GM12873 (cell line): Measurements from ENCODE around the gene TAOK1.

Experiments
- TF ChIP-seq, protein P1 (sequence below): IDR thresholded peaks from 2 replicates; pipeline ENCODE4 v1.5.1; 2012; ENCODE audit warnings: low read depth, mild to moderate bottlenecking, moderate library complexity, low read length, control low read depth; ENCODE audit not compliant: insufficient read depth; ENCODE audit errors: missing control alignments

TAOK1 gene

DNA sequence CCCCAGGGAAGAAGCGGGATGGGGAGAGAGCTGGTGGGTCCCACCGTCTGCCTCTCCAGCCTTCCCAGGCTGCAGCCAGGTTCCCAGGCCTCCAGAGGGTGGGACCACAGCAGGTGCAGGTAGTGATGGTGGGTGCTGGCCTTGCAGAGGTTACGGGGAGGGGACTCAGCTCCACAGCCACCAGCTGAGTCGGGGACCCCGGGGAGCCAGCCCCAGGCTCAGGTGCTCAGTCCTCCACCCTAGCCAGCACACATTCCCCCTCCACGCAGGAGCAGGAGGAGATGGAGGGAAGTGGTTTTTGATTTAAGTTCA, 183.4 kb downstream of the TAOK1 start:
- TF ChIP-seq, protein P1, sequence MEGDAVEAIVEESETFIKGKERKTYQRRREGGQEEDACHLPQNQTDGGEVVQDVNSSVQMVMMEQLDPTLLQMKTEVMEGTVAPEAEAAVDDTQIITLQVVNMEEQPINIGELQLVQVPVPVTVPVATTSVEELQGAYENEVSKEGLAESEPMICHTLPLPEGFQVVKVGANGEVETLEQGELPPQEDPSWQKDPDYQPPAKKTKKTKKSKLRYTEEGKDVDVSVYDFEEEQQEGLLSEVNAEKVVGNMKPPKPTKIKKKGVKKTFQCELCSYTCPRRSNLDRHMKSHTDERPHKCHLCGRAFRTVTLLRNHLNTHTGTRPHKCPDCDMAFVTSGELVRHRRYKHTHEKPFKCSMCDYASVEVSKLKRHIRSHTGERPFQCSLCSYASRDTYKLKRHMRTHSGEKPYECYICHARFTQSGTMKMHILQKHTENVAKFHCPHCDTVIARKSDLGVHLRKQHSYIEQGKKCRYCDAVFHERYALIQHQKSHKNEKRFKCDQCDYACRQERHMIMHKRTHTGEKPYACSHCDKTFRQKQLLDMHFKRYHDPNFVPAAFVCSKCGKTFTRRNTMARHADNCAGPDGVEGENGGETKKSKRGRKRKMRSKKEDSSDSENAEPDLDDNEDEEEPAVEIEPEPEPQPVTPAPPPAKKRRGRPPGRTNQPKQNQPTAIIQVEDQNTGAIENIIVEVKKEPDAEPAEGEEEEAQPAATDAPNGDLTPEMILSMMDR = no peak

DNA sequence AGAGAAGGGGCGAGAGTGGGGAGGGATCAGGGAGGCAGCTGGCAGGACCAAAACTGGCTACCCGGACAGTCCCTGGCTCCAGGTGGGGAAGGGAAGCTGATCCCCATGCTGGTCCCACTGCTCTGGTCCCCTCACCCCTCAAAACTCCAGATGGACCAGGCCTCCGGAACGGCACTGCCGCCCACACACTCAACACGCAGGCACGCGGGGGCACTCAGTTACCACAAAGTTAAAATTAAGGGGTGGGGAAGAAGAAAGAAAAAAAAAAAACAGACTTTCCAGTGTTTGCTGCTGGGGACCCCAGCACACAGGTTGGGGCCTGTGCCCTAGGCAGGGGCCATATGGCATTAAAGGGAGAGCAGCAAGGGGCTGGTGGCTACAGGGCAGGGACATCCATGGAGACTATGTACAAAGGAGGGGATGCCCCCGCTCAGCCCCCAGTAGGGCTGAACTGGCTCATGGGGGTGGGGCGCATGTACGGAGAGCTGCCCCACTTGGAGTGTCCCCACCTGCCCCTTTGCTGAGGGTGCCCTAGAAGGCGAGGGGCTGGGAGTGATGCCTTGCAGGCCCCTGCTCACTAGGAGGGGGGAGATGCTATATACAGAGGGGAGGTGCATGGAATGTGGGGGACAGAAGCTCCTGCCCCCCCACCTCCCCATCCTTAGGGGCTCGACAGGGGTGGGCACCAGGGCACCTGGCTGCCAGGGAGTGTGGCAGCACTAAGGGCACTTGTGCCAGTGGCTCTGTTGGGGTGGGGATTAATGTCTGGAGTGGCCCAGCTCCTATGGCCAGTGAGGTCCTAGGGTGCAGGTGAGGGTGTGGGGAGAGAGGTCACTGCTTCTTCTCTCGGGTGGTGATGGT, 183.9 kb downstream of the TAOK1 start:
- TF ChIP-seq, protein P1 = no peak

DNA sequence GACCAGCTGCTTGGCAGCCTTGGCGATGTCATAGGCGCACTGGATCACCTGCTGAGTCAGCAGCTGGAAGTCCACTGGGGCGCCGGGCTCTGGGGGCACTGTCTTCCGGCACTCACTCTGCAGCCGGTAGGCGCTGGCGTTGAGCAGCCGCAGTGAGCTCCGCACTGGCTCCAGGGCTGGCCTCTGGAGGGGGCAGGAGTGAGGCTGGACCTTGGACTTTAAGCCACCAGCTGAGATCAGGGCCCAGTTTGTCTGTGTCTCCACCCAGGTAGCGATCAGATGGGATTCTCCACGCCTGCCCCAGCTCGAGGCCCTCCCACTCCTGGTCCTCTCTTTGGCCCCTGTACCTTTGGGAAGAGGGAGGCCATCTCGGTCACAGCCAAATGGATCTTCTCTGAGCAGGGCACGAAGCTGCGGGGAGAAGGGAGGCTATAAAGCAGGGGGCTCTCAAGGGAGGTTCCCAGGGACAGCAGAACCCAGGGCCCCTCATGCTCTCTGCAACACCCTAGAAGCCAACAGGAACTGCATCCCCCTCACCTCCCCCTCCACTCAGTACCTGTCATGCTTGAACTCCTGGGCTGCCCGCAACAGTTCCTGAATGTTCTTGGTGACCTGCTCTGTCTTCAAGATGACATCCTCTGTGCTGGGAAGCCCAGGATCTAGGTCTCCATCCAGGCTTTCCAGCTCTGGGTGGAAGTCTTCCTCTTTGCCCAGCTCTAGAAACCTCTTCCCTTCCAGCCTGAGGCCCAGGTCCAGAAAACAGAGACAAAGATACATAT, 184.8 kb downstream of the TAOK1 start:
- TF ChIP-seq, protein P1 = no peak

DNA sequence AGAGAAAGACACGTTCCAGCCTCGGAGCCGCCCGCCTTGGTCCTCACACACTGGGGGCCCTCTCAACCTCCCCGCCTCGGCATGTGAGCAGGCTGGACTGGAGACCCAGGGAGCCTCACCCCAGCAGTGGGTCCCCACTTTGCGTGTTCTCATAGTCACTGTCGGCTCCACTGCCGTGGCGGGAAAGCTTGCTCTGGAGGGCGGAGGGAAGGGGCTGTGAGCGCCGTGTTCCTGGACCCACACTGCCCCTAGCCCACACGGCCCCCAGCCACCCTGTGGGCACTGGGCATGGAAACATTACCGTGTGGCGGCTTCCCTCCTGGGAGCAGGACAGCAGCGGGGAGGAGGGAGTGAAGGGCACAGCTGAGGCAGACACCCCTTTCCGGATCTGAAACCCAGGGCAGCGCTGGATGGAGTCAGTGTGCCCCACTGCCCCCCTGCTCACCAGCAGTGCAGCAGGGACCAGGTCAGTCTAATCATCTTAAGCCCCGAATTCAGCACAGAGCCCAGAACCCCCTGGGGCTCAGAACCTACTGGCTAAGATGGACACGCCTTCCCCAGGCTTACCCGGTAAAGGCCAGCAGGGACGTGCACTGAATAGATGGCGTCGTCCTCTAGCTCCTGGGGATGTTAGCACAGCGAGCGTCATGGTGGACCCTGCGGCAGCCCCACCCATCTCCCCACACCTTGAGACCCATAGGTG, 185.5 kb downstream of the TAOK1 start:
- TF ChIP-seq, protein P1 = no peak

DNA sequence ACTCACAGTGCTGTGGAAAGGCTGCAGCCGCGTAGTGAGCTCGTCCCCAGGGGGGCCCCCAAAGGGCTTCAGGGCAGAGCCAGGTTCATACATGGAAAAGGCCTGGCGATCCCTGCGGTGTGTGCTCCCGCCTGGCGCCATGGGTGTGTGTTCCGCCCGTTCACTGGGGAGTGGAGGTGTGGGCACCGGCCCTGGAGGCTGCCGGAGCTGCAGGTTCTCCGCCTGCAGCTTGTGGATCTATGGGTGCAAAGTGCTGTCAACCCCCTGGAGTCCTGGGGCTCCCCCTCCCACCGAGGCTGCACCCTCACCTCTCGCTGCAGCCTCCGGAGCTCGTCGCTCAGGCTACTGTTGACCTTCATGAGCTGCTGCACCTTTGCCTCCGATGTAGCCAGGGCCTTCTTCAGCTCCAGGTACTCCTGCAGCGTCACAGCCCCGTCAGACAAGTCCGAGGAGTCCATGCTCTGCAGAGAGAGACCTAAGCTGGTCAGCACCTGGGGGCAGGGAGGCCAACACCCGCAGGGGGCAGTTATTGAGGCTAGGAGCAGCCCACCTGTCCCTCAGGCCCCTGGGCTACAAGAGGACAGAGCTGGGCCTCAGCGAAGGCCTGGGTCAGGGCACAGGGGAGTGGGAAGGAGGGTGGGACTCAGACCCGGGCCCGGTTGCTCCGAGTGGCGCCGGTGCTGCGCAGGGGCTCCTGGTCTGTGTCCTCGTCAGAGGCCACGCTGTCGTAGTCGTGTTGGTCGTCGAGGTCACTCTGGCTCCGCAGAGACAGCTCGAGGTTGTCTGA, 186.2 kb downstream of the TAOK1 start:
- TF ChIP-seq, protein P1 = no peak

DNA sequence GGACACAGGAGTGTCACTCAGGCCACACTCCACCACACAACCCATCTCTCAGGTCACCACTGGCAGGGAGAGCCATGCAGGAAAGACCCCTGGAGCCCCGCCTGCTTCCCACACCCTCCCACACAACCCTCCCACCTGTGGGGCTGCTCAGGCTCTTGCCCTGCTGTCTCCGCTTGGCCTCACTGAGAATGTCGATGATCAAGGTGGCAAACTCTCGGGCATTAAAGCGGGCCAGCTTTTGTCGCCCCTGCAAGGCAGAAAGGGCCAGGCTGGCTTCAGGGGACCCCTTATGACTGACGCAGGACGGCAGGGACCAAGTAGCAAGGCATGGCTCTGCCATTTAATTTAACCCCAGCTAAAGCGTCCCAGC, 186.8 kb downstream of the TAOK1 start:
- TF ChIP-seq, protein P1 = no peak
